ENCODE results near the gene PRRG2.
A peak's percentile ranks its signal among the peaks of the same experiment; 100 is the strongest.

The PRRG2 gene

GRCh38 chr19:49588365-49589122, 7.4 kb downstream of the PRRG2 start:
- H3K9ac ChIP-seq (ENCODE audit: low read depth, low read length), result no peak overlapping the region
- H3K27me3 ChIP-seq (ENCODE audit: control insufficient read depth, insufficient read depth, low read length), result no peaks in the 10 kb centered on the region
- peaks cover 4% of the 10 kb centered on the region; the same call in 1 of the 2 replicates for H3K4me1 ChIP-seq (ENCODE audit: control insufficient read depth, insufficient read depth, low read length)
- H3K9me3 ChIP-seq (ENCODE audit: control insufficient read depth, insufficient read depth, low read length), result no peaks in the 10 kb centered on the region
- H3K27ac ChIP-seq (ENCODE audit: low read depth, low read length), result no peak overlapping the region
- H3K36me3 ChIP-seq (ENCODE audit: control insufficient read depth, insufficient read depth, low read length), result 0 out of 2 replicates have a peak, but pooled peaks cover under 1% of the 10 kb centered on the region
- H3K4me3 ChIP-seq (ENCODE audit: low read depth, low read length), result no peak overlapping the region

GRCh38 chr19:49589502-49589905, 8.4 kb downstream of the PRRG2 start:
- no peak overlapping the region for H3K9ac ChIP-seq (ENCODE audit: low read depth, low read length)
- H3K4me1 ChIP-seq (ENCODE audit: control insufficient read depth, insufficient read depth, low read length), result peaks cover 9% of the 10 kb centered on the region
- no peak overlapping the region for H3K27ac ChIP-seq (ENCODE audit: low read depth, low read length)
- peaks cover 10% of the 10 kb centered on the region for H3K36me3 ChIP-seq (ENCODE audit: control insufficient read depth, insufficient read depth, low read length)
- no peaks in the 10 kb centered on the region for H3K27me3 ChIP-seq (ENCODE audit: control insufficient read depth, insufficient read depth, low read length)
- no peaks in the 10 kb centered on the region for H3K9me3 ChIP-seq (ENCODE audit: control insufficient read depth, insufficient read depth, low read length)
- H3K4me3 ChIP-seq (ENCODE audit: low read depth, low read length), result no peak overlapping the region

DNA sequence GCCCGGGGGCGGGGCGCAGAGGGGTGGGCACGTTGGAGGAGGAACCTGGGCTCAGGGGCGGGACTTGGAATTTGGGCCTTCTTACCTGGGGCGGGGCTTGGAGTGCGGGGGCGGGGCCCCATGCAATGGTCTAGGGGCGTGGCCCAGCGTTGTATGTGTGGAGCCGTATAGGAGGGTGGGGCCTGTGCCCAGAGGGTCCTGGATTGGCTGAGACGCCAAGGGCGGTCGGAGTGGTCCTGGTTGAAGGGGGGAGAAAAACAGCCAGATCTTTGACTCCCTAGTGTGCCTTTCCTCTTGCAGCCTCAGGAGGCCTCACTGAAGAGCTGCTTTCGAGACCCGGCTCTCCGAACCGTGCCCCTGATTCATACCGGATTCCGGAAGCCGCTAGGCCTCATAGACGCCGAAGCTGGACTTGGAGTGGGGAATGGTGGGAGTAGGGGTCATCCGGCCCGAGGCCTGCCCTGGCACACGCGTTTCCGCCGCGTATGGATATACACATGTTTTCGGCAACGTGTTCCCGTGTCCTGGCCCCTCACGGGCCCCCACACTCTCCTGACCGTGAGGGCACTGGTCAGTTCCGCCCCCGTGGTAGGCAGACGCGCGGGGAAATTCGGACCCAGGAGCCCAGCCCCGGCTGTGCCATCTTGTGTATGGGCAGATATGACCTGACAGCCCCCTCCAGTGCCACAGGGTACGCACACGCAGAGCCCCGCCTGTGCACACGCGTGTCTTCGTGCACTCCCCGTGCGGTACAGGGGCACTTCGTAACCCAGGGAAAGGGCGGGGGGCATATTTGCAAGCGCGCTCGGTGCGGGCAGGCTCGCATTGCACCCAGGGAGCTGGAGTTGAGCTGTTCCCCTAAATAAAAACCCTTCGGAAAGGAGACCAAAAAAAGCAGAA, 9.2 kb downstream of the PRRG2 start:
- Histone ChIP-seq H3K27ac (ENCODE audit: low read depth, low read length) (peak overlapping the region; percentile 99), H3K36me3 (ENCODE audit: control insufficient read depth, insufficient read depth, low read length) (peaks cover 15% of the 10 kb centered on the region), H3K4me3 (ENCODE audit: low read depth, low read length) (peak overlapping the region; percentile 75), H3K9ac (ENCODE audit: low read depth, low read length) (peak overlapping the region; percentile 90), H3K27me3 (ENCODE audit: control insufficient read depth, insufficient read depth, low read length) (no peaks in the 10 kb centered on the region), H3K9me3 (ENCODE audit: control insufficient read depth, insufficient read depth, low read length) (no peaks in the 10 kb centered on the region), H3K4me1 (ENCODE audit: control insufficient read depth, insufficient read depth, low read length) (peaks cover 6% of the 10 kb centered on the region)

DNA sequence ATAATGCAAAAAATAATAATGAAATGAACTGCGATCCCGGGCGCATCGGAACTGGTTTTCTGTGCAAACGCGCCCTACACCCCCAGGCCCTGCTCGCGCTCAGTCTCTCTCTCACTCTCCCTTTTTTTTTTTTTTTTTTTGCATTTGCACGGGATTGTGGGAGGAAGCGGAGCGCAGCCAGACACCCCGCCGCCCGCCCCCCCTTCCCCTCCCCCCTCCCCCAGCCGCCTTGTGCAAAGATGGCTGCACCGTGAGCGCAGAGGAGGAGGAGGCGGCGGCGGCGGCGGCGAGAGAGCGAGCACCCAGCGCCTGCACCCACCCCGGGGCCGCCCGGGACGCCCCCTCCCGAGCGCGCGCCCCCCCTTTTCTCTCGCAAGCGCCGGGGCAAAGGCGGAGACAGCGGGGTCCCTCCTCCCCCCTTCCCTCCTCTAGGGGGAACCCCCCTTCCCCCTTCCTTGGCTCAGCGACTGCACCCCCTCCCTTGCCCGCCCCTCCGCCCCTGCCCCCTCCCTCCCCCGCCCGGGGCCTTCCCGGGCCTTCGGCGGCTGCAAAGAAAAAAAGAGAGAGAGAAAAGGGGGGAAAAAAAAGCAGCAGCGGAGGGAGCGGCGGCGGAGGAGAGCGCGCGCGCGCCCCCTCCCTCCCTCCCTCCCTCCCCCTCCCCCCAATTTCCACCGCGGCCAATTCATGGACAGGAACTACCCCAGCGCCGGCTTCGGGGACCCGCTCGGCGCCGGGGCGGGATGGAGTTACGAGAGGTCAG, 10.0 kb downstream of the PRRG2 start, which contains the start of gene PRR12:
TSS of gene PRR12 (plus strand) at position 212 of the 760 bp plus-strand sequence. CDS start at position 685, 473 bp downstream.
- H3K4me1 ChIP-seq (ENCODE audit: control insufficient read depth, insufficient read depth, low read length), result peaks cover 6% of the 10 kb centered on the region
- peak within 1 kb of the TSS; percentile 99 for H3K27ac ChIP-seq (ENCODE audit: low read depth, low read length)
- no peaks in the 10 kb centered on the region for H3K9me3 ChIP-seq (ENCODE audit: control insufficient read depth, insufficient read depth, low read length)
- H3K27me3 ChIP-seq (ENCODE audit: control insufficient read depth, insufficient read depth, low read length), result no peaks in the 10 kb centered on the region
- H3K36me3 ChIP-seq (ENCODE audit: control insufficient read depth, insufficient read depth, low read length), result peaks cover 22% of the 10 kb centered on the region
- H3K9ac ChIP-seq (ENCODE audit: low read depth, low read length), result peak within 1 kb of the TSS; percentile 90
- peak within 1 kb of the TSS; percentile 75 for H3K4me3 ChIP-seq (ENCODE audit: low read depth, low read length)

- Histone ChIP-seq H3K36me3 (ENCODE audit: control insufficient read depth, insufficient read depth, low read length) (peaks cover 29% of the 10 kb centered on the region), H3K9ac (ENCODE audit: low read depth, low read length) (peak overlapping the region; percentile 86), H3K27ac (ENCODE audit: low read depth, low read length) (peak overlapping the region; percentile 99), H3K4me1 (ENCODE audit: control insufficient read depth, insufficient read depth, low read length) (peaks cover 6% of the 10 kb centered on the region), H3K4me3 (ENCODE audit: low read depth, low read length) (peak overlapping the region; percentile 75), H3K9me3 (ENCODE audit: control insufficient read depth, insufficient read depth, low read length) (no peaks in the 10 kb centered on the region), H3K27me3 (ENCODE audit: control insufficient read depth, insufficient read depth, low read length) (no peaks in the 10 kb centered on the region)
These were observed 10.8 kb downstream of the PRRG2 start for GRCh38 chr19:49591731-49592485.

- peaks cover 36% of the 10 kb centered on the region for H3K36me3 ChIP-seq (ENCODE audit: control insufficient read depth, insufficient read depth, low read length)
- peak overlapping the region; percentile 75 for H3K4me3 ChIP-seq (ENCODE audit: low read depth, low read length)
- H3K27ac ChIP-seq (ENCODE audit: low read depth, low read length), result peak overlapping the region; percentile 99
- H3K9ac ChIP-seq (ENCODE audit: low read depth, low read length), result peak overlapping the region; percentile 86
- H3K4me1 ChIP-seq (ENCODE audit: control insufficient read depth, insufficient read depth, low read length), result peaks cover 6% of the 10 kb centered on the region
- no peaks in the 10 kb centered on the region for H3K9me3 ChIP-seq (ENCODE audit: control insufficient read depth, insufficient read depth, low read length)
- H3K27me3 ChIP-seq (ENCODE audit: control insufficient read depth, insufficient read depth, low read length), result no peaks in the 10 kb centered on the region
These were observed 11.5 kb downstream of the PRRG2 start for GRCh38 chr19:49592486-49593232.

DNA sequence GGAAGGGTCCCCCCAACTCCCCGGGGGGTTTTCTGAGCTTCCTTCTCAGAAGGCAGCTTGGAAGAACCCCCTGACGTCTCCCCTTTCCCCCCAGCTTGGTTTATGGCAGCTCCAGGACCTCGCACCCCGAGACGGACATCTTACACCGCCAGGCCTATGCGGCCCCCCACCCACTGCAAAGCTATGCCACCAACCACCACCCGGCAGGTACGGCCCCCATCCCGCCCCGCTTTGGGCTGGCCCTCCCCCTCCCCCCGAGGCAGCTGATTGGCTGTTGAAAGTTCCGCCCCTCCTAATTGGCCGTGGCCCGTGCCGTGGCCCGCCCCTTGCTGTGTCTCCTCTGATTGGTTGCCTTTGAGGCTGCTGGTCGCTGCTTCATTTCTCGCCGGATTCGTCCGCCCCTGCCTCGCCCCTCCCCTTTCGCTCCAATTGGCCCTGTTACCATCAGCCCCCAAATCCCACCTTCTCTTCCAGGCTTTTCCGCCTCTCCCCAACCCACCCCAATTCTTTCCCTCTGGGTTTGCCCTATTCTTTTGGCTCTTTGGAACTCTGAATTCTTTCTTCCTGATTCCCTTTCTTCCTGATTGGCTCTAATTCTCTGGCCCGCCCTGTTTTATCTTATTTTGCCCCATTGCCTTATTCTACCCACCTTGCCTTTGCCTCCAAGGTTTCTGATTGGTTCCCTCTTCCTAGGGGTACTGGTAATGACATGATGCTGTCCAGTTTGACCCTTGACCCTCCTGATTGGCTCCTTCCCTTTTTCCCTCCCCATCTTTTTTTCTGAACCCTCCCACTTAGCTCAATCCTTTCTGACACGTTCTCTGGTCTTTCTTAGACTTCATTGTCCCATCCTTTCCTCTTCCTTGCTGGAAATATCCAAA, 12.4 kb downstream of the PRRG2 start:
- no peak overlapping the region for H3K9ac ChIP-seq (ENCODE audit: low read depth, low read length)
- H3K9me3 ChIP-seq (ENCODE audit: control insufficient read depth, insufficient read depth, low read length), result no peaks in the 10 kb centered on the region
- peak overlapping the region; percentile 75 for H3K4me3 ChIP-seq (ENCODE audit: low read depth, low read length)
- peak overlapping the region; percentile 99 for H3K27ac ChIP-seq (ENCODE audit: low read depth, low read length)
- H3K36me3 ChIP-seq (ENCODE audit: control insufficient read depth, insufficient read depth, low read length), result peaks cover 42% of the 10 kb centered on the region
- no peaks in the 10 kb centered on the region for H3K27me3 ChIP-seq (ENCODE audit: control insufficient read depth, insufficient read depth, low read length)
- H3K4me1 ChIP-seq (ENCODE audit: control insufficient read depth, insufficient read depth, low read length), result peaks cover 6% of the 10 kb centered on the region

DNA sequence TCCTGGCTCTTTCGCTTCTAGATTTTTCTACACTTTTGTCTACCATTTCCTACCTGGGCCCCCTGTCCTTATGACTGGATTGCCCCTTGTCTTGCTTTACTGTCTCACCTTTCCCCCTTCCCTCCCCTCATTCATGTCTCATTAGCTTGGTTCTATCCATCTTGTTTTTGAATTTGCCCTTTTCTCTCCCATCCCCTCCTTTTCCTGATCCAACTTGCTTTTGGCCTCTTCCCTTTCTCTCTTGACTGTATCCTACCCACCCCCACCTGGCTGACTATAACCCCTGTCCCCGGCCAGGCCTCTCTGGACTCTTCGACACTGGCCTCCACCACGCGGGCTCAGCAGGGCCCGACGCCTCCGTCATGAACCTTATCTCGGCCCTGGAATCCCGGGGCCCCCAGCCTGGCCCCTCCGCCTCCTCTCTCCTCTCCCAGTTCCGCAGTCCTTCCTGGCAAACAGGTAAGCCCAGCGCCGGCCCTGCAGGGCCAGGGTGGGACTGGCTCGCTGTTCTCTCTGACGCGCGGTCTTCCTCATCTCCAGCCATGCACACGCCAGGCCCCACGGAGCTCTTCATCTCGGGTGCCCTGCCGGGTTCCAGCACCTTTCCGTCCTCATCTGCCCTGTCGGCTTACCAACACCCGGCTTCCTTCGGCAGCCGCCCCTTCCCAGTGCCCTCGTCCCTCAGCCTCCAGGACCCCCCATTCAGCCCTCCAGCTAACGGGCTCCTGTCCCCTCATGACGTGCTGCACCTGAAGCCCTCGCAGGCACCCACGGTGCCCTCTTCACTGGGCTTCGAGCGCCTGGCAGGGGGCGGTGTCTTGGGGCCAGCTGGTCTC, 13.3 kb downstream of the PRRG2 start:
- Histone ChIP-seq H3K4me3 (ENCODE audit: low read depth, low read length) (peak overlapping the region; percentile 46), H3K4me1 (ENCODE audit: control insufficient read depth, insufficient read depth, low read length) (peaks cover 6% of the 10 kb centered on the region), H3K27me3 (ENCODE audit: control insufficient read depth, insufficient read depth, low read length) (no peaks in the 10 kb centered on the region), H3K9me3 (ENCODE audit: control insufficient read depth, insufficient read depth, low read length) (no peaks in the 10 kb centered on the region), H3K36me3 (ENCODE audit: control insufficient read depth, insufficient read depth, low read length) (peaks cover 51% of the 10 kb centered on the region), H3K27ac (ENCODE audit: low read depth, low read length) (no peak overlapping the region), H3K9ac (ENCODE audit: low read depth, low read length) (no peak overlapping the region)

All from HUES48 (cell line).